HG03196 (cell line): ENCODE results near the gene ALOX12.

Experiments
- ATAC-seq: cut with Tn5 transposase; IDR thresholded peaks from one replicate; pipeline ENCODE4 v1.9.1; 2021; ENCODE audit not compliant: unreplicated experiment

ALOX12 gene

DNA sequence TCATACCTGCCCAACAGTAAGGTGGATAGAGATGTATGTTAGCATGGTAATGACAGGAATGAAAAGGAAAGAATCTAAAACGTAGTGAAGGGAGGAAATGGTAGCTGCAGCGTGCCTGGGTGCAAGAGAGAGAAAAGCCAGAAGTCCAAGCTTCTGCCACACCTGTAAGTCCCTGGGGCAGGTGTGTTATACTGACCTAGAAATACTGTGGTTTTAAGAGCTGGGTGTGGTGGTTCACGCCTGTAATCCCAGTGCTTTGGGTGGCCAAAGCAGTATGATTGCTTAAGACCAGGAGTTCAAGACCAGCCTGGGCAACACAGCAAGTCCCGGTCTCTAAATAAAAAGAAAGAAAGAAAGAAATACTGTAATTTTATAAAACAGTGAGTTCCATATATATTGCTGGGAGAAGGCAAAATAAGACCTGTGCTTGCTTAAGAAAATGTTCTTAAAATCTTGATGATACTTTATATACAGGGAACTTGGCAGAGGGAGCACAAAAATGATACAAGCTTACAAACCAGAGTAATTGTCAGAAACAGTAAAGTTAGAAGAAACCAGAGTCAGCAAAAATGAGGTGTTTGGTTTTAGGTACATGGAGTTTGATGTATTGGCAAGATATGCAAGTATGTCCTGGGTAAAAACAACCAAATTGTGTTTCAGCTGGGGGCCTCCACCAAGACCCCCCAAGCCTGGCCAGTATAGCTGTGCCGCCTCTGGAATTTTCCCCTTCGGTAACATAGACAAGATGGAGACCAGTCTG lies 6.6 kb downstream of the ALOX12 start:
- no peak for ATAC-seq

DNA sequence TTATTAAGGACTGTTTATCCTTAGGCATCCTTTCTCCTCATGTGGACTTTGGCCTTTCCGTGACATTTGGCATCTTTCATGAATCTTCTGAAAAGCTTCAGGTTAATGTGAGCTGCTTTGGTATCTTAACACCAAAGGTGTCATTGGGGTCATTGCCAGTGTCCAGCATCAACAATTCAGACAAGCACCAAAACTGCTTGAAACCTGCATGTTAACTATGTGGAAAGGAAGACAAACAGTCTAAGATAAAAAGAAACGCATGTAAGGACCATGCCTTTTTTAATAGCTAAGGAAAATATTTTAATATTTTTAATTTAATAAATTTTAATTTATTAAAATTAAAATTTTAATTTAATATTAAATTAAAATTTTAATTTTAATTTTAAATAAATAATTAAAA lies 7.9 kb downstream of the ALOX12 start:
- ATAC-seq, result no peak

DNA sequence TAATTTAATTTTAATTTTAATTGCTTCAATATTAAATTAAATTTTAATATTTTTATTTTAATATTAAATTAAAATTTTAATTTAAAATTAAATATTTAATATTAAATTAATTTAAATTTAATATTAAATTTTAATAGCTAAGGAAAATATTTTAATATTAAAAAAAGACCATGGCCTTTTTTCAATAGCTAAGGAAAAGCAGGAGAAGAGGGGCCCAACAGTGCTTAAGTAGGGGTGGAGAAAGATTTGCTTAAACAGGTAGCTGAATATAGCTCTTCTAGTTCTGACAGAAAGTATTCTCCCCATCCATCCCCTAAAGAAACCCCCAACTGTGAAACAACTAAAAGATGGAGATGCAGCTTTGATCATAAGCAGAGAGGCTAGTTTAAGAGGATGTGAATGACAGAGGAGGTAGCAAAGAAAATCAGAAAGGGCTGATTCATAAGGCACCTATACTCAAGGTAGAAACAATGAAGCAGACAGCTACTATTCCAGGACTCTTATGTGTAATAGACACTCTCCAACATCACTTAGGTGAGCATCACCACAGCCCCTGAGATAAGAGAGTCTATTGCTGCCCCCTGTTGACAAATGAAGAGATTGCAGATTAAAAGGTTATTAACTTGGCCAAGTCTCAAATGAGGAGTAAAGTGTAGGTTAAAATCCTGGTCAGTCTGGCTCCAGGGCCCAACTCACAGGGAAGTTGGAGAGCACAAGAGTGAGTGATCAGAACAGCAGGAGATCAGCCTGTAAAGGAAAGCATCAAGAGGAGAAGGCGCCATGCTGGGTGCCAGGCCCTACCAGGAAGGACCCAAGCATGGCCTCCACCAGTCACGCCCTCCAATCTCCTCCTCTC lies 8.8 kb downstream of the ALOX12 start:
- no peak for ATAC-seq

DNA sequence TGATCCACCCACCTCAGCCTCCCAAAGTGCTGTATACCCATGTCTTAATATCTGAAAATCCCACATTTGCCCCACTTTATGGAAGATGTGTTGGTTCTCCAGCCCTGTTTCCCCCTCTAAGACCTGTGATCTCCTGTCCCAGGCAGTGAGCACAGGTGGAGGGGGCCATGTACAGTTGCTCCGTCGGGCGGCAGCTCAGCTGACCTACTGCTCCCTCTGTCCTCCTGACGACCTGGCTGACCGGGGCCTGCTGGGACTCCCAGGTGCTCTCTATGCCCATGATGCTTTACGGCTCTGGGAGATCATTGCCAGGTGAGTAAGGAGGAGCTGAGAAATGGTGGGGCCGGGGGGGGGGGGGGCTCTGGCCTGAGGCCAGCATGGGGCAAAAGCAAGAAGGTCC lies 9.9 kb downstream of the ALOX12 start:
- no peak for ATAC-seq

DNA sequence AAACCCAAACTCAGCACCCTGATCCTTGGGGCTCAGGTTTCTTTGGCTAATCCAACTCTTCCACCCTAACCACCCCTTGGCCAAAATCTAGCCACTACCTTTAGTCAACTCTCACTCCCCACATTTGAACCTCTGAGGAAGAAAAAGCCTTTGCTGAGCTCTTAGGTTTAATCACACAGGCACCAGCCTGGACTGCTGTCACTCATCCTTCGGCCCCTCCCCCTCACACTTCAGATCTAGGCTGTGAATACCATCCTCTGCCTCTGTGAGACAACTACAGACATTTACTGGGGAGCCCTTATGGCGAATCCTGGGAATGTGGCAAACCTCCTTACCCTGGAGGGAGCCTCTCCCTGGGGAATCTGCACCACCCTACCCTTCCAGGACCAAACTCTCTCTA lies 11.3 kb downstream of the ALOX12 start:
- ATAC-seq, result no peak

DNA sequence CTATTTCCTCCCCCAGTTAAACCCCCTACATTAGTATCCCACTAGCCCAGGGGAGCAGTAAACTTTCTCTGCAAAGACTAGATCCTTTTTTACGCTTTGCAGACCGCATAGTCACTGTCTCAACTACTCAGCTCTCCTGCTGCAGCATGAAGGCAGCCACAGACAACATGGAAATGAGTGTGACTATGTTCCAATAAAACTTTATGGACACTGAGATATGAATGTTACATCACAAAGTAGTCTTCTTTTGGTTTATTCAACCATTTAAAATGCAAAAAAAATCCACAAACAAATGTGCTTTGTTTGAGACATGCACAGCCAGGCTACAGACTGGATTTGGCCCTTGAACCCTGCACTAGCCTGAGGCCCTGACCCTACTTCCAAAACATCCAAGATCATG lies 14.7 kb downstream of the ALOX12 start:
- ATAC-seq, result no peak

DNA sequence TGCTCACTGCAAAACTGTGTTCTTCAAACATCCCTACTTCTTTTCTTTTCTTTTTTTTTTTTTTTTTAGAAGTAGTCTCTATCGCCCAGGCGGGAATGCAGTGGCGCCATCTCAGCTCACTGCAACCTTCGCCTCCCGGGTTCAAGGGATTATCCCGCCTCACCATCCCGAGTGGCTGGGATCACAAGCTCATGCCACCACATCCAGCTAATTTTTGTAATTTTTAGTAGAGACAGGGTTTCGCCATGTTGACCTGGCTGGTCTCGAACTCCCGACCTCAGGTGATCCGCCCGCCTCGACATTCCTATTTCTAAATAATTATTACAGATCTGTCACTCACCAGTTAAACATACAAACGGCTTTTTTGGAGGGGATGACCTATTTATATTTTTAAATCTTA lies 15.6 kb downstream of the ALOX12 start:
- ATAC-seq, result no peak

DNA sequence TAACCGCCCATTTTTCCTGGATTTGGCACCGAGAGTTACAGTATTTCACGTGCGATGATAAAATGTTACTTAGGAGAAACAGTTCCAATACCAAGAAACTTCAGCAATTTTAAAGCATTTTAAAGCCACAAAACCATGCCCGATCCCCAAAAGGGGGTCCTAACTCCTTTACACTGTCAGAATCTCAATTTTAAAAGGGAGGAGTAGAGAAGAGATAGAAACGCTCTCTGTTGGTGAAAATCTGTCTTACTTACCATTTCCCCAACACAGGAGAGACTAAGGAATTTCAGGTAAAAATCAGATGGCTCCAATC lies 16.0 kb downstream of the ALOX12 start:
- ATAC-seq, result no peak

DNA sequence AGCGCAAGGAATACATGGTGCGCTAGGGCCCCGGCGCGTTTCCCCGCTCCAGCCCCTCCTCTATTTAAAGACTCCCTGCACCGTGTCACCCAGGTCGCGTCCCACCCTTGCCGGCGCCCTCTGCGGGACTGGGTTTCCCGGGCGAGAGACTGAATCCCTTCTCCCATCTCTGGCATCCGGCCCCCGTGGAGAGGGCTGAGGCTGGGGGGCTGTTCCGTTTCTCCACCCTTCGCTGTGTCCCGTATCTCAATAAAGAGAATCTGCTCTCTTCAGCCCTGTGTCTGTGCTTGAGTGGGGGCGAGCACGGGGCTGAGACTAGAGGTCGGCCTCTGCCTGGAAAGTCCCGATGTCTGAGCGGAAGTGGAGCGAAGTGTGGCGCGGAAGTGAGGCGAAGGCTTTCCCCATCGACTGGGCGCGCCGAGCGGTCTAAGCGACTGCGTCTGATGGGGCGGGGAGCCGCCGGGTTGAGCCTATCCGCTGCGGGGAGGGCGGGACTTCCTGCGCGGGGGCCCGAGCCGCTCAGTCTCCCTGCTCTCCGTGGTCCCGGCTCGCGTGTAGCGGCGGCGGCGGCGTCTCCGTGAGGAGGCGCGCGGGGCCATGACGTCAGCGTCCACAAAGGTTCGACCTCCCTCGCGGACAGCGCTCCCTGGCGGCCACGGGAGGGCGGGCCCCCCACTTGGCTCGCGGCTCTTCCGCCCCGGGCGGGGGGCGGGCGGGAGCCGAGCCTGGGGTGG lies 18.6 kb downstream of the ALOX12 start:
- ATAC-seq, result peak; percentile 73

DNA sequence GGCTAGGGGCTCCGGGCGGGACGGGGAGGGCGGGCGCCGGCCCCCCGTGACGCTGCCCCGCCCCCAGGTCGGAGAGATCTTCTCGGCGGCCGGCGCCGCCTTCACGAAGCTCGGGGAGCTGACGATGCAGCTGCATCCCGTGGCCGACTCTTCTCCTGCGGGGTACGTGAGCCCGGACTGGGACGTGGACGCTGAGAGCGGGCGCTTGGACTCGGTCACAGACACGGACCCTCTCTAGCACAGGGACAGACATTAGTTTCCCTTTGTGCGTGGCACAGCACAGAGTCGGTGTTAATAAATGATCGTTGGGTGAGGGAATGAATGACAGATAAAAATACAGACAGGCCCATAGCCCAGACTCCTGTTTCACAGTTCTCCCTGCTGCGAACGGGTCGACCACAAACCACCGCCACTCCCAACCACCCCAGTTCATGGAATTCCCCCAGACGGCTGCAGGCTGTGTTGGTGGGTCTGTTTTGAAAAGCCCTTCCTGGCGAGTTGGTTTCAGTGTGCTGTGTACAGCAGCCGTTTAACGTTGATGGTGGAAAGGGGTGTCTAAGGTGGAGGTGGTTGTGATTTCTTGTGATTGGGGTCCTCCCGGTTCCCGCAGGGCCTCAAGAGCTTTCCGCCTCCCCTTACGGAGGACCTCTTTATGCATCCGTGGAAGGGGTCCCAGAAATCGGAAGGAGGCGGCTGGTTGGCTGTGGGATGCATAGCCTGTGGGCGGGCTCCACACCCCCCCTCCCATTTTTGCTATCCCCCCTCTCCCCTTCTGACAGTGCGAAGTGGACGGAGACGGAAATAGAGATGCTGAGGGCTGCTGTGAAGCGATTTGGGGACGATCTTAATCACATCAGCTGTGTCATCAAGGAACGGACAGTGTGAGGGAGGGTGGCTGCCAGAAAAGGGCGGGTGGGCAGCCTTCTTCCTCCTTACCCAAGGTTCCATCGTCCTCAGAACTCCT lies 19.4 kb downstream of the ALOX12 start:
- ATAC-seq, result peak; percentile 15

DNA sequence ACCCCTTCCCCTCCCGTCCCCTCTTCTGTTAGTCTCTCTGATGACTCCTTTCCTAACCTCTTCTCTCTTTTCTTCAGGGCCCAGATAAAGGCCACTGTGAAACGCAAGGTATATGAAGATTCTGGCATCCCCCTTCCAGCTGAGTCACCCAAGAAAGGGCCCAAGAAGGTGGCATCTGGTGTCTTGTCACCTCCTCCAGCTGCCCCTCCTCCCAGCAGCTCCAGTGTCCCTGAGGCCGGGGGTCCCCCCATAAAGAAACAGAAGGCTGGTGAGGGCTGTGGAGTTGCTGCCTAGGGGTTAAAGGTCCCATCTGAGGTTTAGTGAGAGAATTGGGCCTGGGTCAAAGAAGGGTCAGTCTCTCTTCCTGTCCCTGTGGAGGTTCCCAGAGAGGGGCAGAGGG lies 20.6 kb downstream of the ALOX12 start:
- ATAC-seq, result no peak

DNA sequence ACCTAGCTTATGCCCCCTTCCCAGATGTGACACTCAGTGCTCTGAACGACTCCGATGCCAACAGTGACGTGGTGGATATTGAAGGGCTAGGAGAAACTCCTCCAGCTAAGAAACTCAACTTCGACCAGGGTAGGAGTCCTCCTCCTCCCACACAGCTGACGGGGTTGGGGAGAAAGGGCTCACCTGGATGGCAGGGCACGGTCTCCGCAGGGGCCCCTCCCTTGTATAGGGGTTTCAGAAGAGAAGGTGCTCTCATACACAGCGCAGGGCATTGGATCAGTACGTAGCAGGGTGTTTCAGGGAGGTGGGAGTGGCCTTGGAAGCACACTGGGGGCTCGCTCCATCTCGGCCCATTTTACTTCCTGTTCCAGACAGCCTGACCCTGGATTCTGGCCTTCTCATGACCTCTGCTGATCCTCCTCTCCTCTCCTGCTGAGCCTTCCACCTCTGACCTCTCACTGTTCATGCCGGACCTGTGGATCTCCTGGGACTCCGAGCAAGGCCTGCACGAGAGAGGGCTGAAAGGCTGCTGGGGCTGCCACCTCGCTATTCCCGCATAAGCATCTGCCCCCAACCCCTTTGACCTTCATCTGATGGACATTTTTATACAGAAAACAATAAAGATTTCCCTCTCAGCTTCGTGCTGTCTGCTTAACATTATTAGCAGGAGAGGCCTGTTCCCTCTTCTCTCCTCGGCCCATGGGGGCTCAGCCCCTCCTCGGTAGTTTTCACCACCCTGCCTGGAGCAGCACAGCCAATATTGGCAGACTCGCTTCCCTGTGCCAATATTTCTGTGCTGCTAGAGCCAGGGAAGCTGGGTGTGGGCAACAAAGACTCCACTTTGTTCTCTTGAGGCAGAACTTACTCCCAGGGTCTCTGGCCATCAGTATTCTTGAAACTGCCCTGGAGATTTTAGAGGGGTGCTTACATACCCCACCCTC lies 21.3 kb downstream of the ALOX12 start:
- no peak for ATAC-seq

DNA sequence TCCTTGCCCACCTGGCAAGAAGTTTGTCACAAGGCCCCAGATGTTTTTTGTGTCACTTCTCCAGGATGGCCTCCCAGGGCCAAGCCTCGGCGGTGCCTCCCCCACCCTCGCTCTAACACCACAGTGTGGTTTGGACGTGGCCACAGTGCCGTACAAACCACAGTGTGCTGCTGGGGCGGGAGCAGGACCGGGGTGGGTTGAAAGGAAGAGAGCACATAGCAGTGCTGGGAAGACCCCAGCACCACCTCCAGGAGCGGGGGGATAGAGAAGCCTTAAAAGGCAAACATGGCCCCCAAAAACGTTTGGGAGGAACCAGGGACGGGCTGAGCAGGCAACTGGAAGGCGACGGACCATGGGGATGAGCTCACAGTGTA lies 22.0 kb downstream of the ALOX12 start:
- ATAC-seq, result no peak

DNA sequence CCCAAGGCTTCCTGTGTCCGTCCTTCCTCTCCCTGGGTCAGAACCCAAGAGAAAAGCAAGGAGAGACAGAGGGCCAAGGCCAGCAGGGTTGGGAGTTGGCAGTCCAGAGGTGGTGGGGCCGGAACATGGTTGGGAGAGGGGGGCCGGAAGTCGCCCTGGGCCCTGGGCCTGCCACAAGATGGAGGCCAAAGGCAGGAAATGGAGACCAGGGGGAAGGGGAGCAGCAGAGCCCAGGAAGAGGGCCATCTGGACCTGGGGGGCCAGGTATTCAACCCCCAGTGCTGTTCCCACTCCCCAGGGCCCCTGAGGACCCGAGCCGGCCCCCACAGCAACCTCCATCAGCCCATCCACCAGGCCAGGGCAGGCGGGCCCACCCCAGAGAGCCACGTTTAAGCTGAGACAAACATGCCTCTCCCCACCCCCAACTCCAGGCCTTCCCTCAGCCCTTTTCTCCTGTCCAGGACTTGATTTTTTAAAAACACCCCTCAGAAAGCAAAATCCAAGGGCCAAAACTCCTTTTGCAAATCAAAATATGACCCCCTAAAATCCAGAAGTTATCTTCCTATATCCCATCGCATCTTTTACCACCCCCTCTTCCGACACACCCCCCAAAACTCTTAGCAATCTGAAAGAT lies 22.6 kb downstream of the ALOX12 start:
- no peak for ATAC-seq

DNA sequence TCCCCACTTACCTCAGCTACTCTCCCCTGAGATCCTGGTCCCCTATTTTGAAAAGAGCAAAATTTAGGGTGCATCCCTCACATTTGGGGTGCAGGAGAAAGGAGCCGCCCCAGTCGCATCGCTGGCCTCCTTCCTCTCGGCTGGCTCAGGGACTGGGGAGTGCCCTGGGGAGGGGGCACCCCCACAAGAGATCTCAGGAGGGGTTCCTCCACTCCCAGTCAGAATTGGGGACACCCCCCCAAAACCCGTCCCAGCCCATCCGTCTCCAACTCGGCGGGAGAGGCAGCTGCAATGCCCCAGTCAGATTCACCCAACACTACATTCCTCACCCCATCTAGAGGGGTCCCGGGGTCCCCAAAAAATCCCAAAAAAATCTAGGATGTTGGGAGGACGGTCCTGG lies 23.5 kb downstream of the ALOX12 start:
- no peak for ATAC-seq

DNA sequence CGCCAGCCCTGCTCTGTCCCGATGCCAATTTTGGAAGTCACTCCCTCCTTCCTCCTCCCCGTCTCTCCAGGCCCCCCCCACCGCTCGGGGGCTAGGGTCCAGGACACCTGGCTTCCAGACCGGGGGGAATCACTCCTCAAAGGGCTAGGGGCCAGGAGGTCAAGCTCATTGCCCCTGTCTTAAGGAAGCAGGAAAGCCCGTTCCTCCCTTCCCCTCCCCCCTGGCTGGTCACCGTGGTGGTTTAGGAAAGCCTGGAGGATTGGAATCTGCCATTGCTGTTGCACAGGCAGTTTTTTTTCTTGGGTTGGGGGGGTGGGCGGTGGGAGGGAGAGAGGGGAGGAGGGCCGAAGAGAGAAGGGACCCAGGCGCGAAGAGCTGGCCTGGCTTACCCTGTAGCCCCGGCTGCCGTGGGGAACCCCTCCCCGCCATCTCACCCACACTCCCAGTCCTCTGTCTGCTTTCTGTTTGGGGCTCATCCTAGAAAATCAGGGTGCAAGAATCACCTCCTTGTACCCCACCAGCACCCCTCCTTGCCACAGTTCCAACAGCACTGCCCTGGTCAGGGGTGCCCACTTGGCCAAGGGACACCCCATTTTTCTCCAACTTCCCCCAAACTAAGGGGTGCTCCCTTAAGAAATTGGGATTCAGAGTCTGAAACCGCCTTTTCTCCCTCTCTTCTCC lies 24.1 kb downstream of the ALOX12 start:
- ATAC-seq, result no peak

DNA sequence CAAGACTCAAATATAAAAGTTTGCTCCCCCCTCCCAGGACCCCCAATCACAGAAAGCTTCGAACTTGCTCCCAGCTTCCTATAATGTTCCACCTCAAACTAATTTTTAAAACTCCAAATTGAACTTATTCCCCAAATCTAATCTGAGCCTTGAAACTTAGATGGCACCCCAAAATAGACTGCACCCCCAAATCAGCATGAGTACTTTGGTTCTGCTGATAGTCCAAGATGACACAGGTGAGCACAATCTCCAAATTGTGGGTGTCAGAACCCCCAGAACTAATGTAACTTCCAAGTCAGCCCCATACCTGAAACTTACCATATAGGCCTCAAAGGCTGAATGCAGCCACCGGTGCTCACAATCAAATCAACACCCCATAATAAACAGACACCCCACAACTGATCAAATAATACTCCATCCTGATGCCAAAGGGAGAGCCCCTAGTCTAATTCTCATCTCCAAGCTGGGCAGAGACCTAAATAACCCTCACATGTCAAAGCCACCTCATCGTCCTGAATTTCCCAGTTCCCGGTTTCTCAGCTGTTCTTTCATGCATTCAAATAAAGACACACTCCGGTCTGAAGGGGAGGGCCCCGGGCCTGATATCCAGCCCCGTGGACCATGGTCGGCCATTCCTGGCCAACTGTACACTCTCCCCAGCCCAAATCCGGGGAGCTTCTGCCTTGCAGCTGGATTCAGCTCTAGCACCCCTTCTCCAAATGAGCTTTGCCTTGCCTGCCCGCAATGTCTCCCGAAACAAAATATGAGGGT lies 25.2 kb downstream of the ALOX12 start:
- no peak for ATAC-seq
